GM12892 (cell line): ENCODE data around the gene LLGL2.
"Not testable (repeated sequence)": the region's sequence is repeated elsewhere in the genome, so short reads cannot be mapped to it uniquely, and the experiment has no call there.

Source experiments
- DNase-seq: peaks from one replicate; pipeline ENCODE4 v3.0.0; 2011; ENCODE audit not compliant: insufficient read length
- FAIRE-seq: peaks from 2 replicates; lab custom pipeline; 2011; peaks lifted over from hg19 to GRCh38; lab: Jason Lieb, UNC
- POLR2A ChIP-seq: IDR thresholded peaks from 2 replicates; pipeline ENCODE4 v1.6.1; 2011; ENCODE audit warnings: low read depth, low read length, control low read depth
- POLR2AphosphoS5 ChIP-seq: IDR thresholded peaks from 2 replicates; pipeline ENCODE4 v1.6.1; 2011; ENCODE audit warnings: low read depth, low read length, control low read depth
- TAF1 ChIP-seq: IDR thresholded peaks from 2 replicates; pipeline ENCODE4 v1.6.1; 2011; ENCODE audit warnings: low read depth, mild to moderate bottlenecking, control low read depth, low read length, borderline replicate concordance

LLGL2 gene

DNA sequence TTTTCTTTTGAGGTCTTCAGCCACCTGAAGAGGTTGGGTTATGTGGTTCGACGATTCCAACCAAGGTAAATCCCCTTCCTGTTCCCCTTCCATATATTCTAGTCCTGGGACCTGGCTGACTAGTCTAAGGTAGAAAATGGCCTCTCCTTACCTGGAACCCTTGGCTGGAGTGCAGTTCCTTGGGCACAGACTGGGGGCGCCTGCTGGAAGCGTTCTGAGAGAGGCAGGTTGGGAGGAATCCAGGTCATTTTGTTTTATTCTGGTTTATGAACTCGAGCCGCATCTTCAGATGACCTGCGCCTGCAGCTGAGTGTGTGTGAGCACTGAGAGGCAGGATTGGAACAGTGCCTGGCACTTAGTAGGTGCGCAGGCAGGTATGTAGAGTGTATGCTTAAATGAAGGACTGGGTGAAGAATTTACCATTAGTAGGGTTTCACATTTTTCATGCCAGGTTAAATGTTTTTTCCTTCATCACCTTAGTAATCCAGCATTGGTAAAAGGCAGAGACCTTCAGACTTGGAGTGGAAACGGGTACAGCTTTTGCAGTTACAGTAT lies 6.4 kb upstream of the LLGL2 start:
- FAIRE-seq = no peak
- no peak for TF ChIP-seq TAF1
- no peak for TF ChIP-seq POLR2AphosphoS5
- TF ChIP-seq POLR2A = no peak
- no peak for DNase-seq

- not testable (repeated sequence) for DNase-seq, FAIRE-seq
These were observed 5.1 kb upstream of the LLGL2 start for GRCh38 chr17:75520413-75520812.

- TF ChIP-seq POLR2AphosphoS5 = no peak
- TF ChIP-seq POLR2A = no peak
- TF ChIP-seq TAF1 = no peak
These were observed 4.2 kb upstream of the LLGL2 start for GRCh38 chr17:75521290-75521689.

DNA sequence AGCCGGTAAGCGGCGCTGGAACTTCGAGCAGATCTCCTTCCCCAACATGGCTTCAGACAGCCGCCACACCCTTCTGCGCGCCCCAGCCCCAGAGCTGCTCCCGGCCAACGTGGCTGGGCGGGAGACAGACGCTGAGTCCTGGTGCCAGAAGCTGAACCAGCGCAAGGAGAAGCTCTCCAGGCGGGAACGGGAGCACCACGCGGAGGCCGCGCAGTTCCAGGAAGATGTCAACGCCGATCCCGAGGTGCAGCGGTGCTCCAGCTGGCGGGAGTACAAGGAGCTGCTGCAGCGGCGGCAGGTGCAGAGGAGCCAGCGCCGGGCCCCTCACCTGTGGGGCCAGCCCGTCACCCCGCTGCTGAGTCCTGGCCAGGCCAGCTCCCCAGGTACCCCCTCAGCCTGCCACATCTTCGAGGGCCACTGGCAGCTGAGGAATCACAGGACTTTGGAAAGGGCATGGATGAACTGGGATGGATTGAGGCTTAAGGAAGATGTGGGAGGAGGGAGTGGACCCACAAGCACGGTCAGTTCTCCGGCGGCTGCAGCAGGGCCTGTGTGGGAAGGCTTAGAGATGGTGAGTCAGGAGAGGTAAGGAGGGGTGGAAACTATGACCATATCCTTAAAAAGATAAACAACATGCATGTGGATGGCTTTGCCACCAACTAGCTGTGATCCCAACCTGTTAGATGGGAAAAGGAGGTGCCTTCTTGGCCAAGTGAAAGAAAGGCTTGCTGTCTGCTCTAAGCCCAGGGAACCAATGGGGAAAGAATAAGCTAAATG lies 3.4 kb upstream of the LLGL2 start:
- no peak for FAIRE-seq
- DNase-seq = no peak
- no peak for TF ChIP-seq POLR2A
- TF ChIP-seq POLR2AphosphoS5 = no peak
- TF ChIP-seq TAF1 = no peak

More at GRCh38 chr17:75521290-75521689, 4.2 kb upstream of the LLGL2 start:
- no peak for FAIRE-seq
- DNase-seq = no peak

- FAIRE-seq = no peak
- no peak for TF ChIP-seq POLR2AphosphoS5
- no peak for TF ChIP-seq TAF1
- TF ChIP-seq POLR2A = no peak
- no peak for DNase-seq
These were observed 1.9 kb upstream of the LLGL2 start for GRCh38 chr17:75523647-75524046.

DNA sequence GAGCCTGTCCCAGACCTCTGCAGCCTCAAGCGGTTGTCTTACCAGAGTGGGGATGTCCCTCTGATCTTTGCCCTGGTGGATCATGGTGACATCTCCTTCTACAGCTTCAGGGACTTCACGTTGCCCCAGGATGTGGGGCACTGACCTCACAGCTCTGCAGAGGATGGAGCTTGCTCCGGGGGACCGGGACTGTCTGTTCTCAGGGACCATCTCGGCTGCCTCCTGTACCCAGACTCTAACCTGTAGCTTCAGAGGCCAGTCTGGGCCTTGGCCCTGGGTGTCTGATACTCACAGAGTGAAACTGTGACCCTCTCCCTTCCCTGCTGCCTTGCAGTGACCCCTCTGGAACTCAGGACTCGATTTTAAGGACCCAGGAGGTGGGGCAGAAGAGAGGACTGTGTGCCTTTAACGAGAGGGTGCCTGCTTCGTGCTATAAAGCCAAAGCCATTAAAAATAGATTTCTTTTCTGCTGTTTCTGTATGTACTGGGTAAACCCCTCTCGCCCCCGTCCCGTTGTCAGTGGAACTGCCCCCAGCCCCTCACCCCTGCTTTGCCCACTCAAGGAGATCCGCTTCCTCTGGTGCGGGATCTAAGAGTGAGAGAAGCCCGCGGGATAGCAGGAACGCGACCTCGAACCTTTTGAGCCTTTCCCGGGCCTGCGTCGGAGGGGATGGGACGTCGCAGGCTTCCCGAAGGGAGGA lies 1.1 kb upstream of the LLGL2 start:
- no peak for FAIRE-seq
- no peak for DNase-seq
- TF ChIP-seq POLR2A (no peak), POLR2AphosphoS5 (no peak), TAF1 (no peak)

DNA sequence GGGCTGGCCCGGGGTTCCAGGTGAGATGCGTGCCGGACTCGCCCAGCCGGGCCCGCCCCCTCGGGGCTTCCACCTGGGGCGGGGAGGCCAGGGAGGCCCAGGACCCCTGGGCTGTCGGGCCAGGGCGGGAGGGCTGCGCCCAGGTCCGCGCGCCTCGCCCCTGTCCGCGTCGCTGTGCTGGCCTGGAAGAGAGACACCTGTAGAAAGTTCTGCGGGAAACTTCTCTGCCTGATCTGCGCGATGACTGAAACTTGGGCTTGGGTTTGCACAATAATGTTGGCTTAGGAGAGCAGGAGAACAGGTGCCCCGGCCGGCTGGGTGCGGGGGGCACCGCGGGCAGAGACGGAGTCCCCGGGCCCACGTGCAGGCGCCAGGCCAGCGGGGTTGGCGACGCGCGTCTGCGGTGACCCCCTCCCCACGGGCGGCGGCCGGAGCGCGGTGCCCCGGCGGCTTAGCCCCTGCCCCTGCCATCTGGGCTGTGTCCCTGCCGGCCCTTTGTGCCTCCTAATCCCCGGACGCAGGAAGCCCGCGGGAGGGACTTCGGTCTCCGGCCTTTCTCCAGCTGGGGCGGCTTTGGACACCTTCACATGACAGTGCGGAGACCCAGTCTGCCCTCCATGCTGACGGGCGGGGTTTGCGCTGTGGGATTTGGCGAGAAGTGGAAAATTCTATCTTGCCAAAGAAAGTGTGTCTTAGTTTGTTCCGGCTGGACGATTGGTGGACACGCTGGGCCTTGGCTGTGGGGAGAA lies 483 bp downstream of the LLGL2 start:
- TF ChIP-seq POLR2AphosphoS5 (no peak), POLR2A (no peak), TAF1 (no peak)
- DNase-seq (no peak), FAIRE-seq (no peak)

- DNase-seq (no peak), FAIRE-seq (no peak)
- no peak for TF ChIP-seq TAF1
- no peak for TF ChIP-seq POLR2A
- TF ChIP-seq POLR2AphosphoS5 = no peak
These were observed 1.2 kb downstream of the LLGL2 start for GRCh38 chr17:75526555-75527270.

DNA sequence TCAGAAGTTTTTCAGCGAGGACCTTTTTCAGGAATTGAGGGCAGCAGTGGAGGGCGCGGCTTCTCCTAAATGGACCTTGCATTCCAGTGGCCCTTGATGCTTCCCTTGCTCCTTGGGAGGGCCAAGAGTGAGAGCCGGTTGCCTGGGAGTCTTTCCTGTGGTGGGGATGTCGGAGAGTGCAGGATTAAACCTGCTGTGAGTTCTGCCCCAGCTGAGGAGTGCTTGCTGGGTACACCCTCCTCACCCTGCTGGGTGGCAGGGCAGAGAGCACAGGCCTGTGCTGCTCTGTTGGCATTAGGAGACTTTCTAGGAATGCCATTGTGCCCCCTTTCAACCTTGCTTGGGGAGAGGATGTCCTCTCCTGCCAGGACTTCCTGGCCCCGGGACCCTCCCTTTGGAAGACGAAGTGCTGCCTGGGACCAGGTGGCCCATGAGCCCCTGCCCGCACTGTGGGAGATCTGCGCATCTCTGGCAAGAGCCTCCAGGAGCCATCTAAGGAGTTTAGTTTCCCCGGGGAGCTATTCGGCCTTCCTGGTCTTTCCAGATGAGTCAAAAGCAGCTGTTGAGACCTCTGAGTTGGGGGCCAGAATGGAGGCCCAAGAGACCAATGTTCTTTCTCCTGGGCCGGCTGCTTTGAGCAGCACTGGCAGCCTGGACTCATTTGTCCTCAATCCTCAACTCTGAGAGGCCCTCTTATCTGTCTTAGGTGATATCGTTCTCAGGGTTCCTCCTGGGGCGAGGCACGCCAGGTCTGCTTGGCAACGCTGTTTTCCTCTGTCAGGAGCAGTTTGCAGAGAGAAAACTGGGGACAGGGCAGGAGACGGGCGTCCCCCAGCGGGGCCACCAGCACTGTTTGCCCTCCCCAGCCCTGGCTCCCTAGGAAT lies 5.6 kb downstream of the LLGL2 start:
- FAIRE-seq = no peak
- no peak for DNase-seq
- TF ChIP-seq POLR2A = no peak

DNA sequence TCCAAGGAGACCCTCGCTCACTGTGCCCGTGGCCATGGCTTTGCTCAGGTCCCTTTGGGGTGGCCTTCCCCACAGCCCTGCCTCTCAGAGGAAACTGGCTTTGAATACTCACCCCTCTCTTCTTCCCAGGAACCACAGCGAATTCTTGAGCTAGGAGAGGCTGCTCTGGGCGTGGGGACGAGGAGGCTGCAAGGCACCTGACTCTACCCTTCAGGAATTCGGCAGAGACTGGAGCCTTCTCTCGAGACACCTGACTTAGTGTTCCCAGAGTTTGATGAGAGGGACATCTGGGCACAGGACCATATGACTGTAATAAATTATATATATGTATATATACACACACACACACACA lies 6.2 kb downstream of the LLGL2 start:
- TF ChIP-seq POLR2A (no peak), TAF1 (no peak), POLR2AphosphoS5 (no peak)
- DNase-seq (no peak), FAIRE-seq (no peak)

- TF ChIP-seq POLR2AphosphoS5 (no peak), TAF1 (no peak), POLR2A (no peak)
- FAIRE-seq (no peak), DNase-seq (no peak)
These were observed 9.6 kb downstream of the LLGL2 start for GRCh38 chr17:75535119-75535537.

DNA sequence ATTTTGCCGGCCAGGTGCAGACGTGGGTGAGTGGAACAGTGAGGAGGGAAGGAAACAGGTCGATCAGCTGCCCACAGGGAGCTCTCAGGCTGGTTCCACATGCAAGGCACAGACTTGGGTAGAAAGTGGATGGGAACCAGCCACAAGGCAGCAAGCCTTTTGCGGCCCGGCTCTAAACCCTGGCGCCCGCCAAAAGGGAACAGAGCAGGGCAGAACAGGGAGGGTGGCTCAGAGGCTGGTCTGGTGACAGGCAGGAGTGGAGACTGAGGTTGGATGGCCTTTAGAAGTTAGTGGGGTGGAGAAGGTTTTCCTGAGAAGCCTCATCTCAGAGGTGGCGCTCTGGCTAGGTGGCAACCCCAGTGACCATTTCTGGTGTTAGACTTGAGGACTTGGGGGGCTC lies 10.4 kb downstream of the LLGL2 start:
- FAIRE-seq = no peak
- no peak for DNase-seq
- TF ChIP-seq POLR2AphosphoS5 (no peak), TAF1 (no peak), POLR2A (no peak)
